GM23338 (cell line): ENCODE measurements around the gene RBL2. TPM values are rescaled to one million over a fixed set of nuclear protein-coding genes. Genes with fewer than 3 reads are reported as not detected.

ENCODE experiments used
- ATAC-seq: fragments of 200-7000 bp; cut with Tn5 transposase; 3 replicates; pipeline ENCODE4 v1.9.1; 2020
- DNase-seq: peaks from one replicate; pipeline ENCODE4 v3.0.0-alpha.2; 2015; ENCODE audit warnings: low spot score
- H2AFZ ChIP-seq: fragments of 200-600 bp; sonication (generic); 2 replicates; pipeline ENCODE4 v1.8.0; 2016; ENCODE audit warnings: antibody characterized with exemption, mild to moderate bottlenecking, moderate library complexity
- H3F3A ChIP-seq: fragments of 200-600 bp; sonication (generic); replicated peaks from 2 replicates; pipeline ENCODE4 v1.8.0; 2017; ENCODE audit warnings: antibody characterized with exemption, mixed run types, low read depth
- H3K27ac ChIP-seq: fragments of 200-600 bp; sonication (generic); 2 replicates; pipeline ENCODE4 v1.6.1; 2016; ENCODE audit warnings: low read depth
- H3K27me3 ChIP-seq: fragments of 200-600 bp; sonication (generic); 2 replicates; pipeline ENCODE4 v1.8.0; 2016; ENCODE audit warnings: mild to moderate bottlenecking, mixed run types, moderate library complexity; ENCODE audit not compliant: insufficient read depth
- H3K36me3 ChIP-seq: fragments of 200-600 bp; sonication (generic); 2 replicates; pipeline ENCODE4 v1.8.0; 2016; ENCODE audit warnings: mild to moderate bottlenecking; ENCODE audit not compliant: insufficient read depth
- H3K4me1 ChIP-seq: fragments of 200-600 bp; sonication (generic); 2 replicates; pipeline ENCODE4 v1.8.0; 2016; ENCODE audit warnings: mild to moderate bottlenecking, moderate library complexity; ENCODE audit not compliant: insufficient read depth
- H3K4me2 ChIP-seq: fragments of 200-600 bp; sonication (generic); 2 replicates; pipeline ENCODE4 v1.7.1; 2017; ENCODE audit warnings: mixed run types
- H3K4me3 ChIP-seq: fragments of 200-600 bp; sonication (generic); 2 replicates; pipeline ENCODE4 v1.6.1; 2016; ENCODE audit warnings: mixed run types
- H3K79me2 ChIP-seq: fragments of 200-600 bp; sonication (generic); replicated peaks from 2 replicates; pipeline ENCODE4 v1.8.0; 2017; ENCODE audit warnings: mild to moderate bottlenecking; ENCODE audit not compliant: insufficient read depth
- H3K9me2 ChIP-seq: fragments of 200-600 bp; sonication (generic); 2 replicates; pipeline ENCODE4 v1.8.0; 2017; ENCODE audit not compliant: insufficient read depth
- H4K20me1 ChIP-seq: fragments of 200-600 bp; sonication (generic); replicated peaks from 2 replicates; pipeline ENCODE4 v1.8.0; 2017; ENCODE audit warnings: mild to moderate bottlenecking; ENCODE audit not compliant: insufficient read depth
- H3K27ac Mint-ChIP-seq: 2 replicates; pipeline ENCODE4 v1.8.0; 2020; ENCODE audit warnings: inconsistent platforms, mild to moderate bottlenecking, moderate library complexity, mixed read lengths
- H3K27me3 Mint-ChIP-seq: 3 replicates; pipeline ENCODE4 v1.8.0; 2022; ENCODE audit warnings: low read depth, mild to moderate bottlenecking, moderate library complexity, mixed read lengths, inconsistent platforms; ENCODE audit not compliant: insufficient read depth, poor library complexity
- H3K36me3 Mint-ChIP-seq: 3 replicates; pipeline ENCODE4 v1.8.0; 2021; ENCODE audit warnings: low read depth, mild to moderate bottlenecking, inconsistent platforms, moderate library complexity, mixed read lengths
- H3K4me1 Mint-ChIP-seq: 3 replicates; pipeline ENCODE4 v1.8.0; 2020; ENCODE audit warnings: mild to moderate bottlenecking, inconsistent platforms, mixed read lengths
- H3K4me3 Mint-ChIP-seq: 3 replicates; pipeline ENCODE4 v1.8.0; 2021; ENCODE audit warnings: moderate library complexity, mild to moderate bottlenecking, inconsistent platforms, mixed read lengths
- H3K9me3 Mint-ChIP-seq: 3 replicates; pipeline ENCODE4 v1.8.0; 2020; ENCODE audit warnings: moderate library complexity, mild to moderate bottlenecking, inconsistent platforms, mixed read lengths
- CREB1 ChIP-seq: fragments of 250-450 bp; sonication (Bioruptor Pico); IDR thresholded peaks from 2 replicates; pipeline ENCODE4 v1.5.0; 2020; ENCODE audit warnings: low read depth, mild to moderate bottlenecking, moderate library complexity
- EZH2 ChIP-seq: fragments of 200-600 bp; sonication (generic); IDR thresholded peaks from one replicate; pipeline ENCODE4 v1.8.0; 2017; ENCODE audit warnings: antibody characterized with exemption, mild to moderate bottlenecking, low read depth; ENCODE audit not compliant: unreplicated experiment
- EZH2phosphoT487 ChIP-seq: fragments of 200-600 bp; sonication (generic); IDR thresholded peaks from one replicate; pipeline ENCODE4 v1.8.1; 2018; ENCODE audit warnings: antibody characterized with exemption; ENCODE audit not compliant: unreplicated experiment
- JUNB ChIP-seq: IDR thresholded peaks from one replicate; pipeline ENCODE4 v1.6.1; 2016; ENCODE audit warnings: antibody characterized with exemption; ENCODE audit not compliant: unreplicated experiment
- NANOG ChIP-seq: IDR thresholded peaks from 2 replicates; pipeline ENCODE4 v1.6.1; 2016; ENCODE audit warnings: antibody characterized with exemption, borderline replicate concordance
- POLR2AphosphoS5 ChIP-seq: IDR thresholded peaks from 2 replicates; pipeline ENCODE4 v1.6.1; 2016; ENCODE audit warnings: antibody characterized with exemption, low read depth
- STAT1 ChIP-seq: IDR thresholded peaks from one replicate; pipeline ENCODE4 v1.6.1; 2016; ENCODE audit warnings: antibody characterized with exemption; ENCODE audit not compliant: unreplicated experiment
- ZNF331 ChIP-seq: fragments of 250-450 bp; sonication (Bioruptor Pico); IDR thresholded peaks from 2 replicates; pipeline ENCODE4 v1.5.0; 2020; ENCODE audit warnings: low read depth, mild to moderate bottlenecking, moderate library complexity
- polyA plus RNA-seq: library from polyadenylated mRNA; unstranded; fragments of >200 nt; fragmentation: Nextera tagmentation; extraction: Ambion mirVana; gene quantifications from 2 replicates; pipeline ENCODE4 v1.2.1, GENCODE V29; 2016
- total RNA-seq: library from RNA; depleted of rRNA; stranded (reverse); fragments of >200 nt; shearing (Covaris generic); gene quantifications from 2 replicates; pipeline ENCODE4 v1.2.3, GENCODE V29; 2014
- TF ChIP-seq, protein P1 (sequence below): fragments of 250-450 bp; sonication (Bioruptor Pico); IDR thresholded peaks from 2 replicates; pipeline ENCODE4 v1.5.0; 2020; ENCODE audit warnings: mild to moderate bottlenecking, moderate library complexity
- TF ChIP-seq, protein P2 (sequence below): IDR thresholded peaks from 2 replicates; pipeline ENCODE4 v1.6.1; 2016; ENCODE audit warnings: antibody characterized with exemption
- TF ChIP-seq, protein P3 (sequence below), 2 experiments: fragments of 200-600 bp in 1 of 2; sonication (generic) in 1 of 2; conservative IDR thresholded peaks; 2 replicates each; pipeline versions ENCODE4 v1.5.1 to v1.6.1; 2016 to 2017; ENCODE audit warnings: antibody characterized with exemption in 2 of 2, low read depth in 2 of 2, mild to moderate bottlenecking in 2 of 2, moderate library complexity in 1 of 2

Gene RBL2
- total and polyA plus RNA-seq, 2 experiments from 2014 or later, result 15.4 to 43.3 TPM

DNA sequence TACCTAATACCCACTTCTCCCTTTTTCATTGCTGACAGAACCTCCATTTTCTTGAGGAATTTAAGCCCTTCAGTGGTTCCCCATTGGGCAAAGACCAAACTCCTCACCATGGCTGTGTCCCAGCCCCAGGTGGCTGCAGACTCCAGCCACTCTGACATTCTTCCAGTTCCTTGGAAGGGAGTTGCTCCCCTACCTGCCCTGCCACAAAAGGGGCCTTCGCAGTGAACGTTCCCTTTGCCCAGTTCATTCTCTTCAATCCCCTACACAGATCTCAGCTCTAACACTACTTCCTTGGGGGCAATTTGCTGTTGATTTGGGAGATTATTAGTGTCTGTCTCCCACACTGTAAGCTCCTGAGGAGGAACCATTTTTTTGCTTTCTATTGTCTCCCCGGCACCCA lies 72.0 kb downstream of the RBL2 start:
- no peak overlapping the region for H3K4me3 Mint-ChIP-seq
- Histone ChIP-seq H3K27me3 (no peaks in the 10 kb centered on the region), H3K4me1 (peaks cover 24% of the 10 kb centered on the region), H3K4me2 (no peak overlapping the region), H3K9me2 (peaks cover 11% of the 10 kb centered on the region), H3K4me3 (no peak overlapping the region), H3K36me3 (no peaks in the 10 kb centered on the region), H4K20me1 (peaks cover 6% of the 10 kb centered on the region), H3K79me2 (peaks cover 12% of the 10 kb centered on the region), H2AFZ (no peak overlapping the region), H3F3A (no peaks in the 10 kb centered on the region; the same call in 1 of the 2 replicates), H3K27ac (no peak overlapping the region)
- DNase-seq (no peak), ATAC-seq (no peak)
- no peak for TF ChIP-seq NANOG
- TF ChIP-seq EZH2phosphoT487, result no peak
- TF ChIP-seq CREB1, result no peak
- no peak for TF ChIP-seq STAT1
- no peaks in the 10 kb centered on the region; the same call in 2 of the 3 replicates for H3K9me3 Mint-ChIP-seq
- H3K27me3 Mint-ChIP-seq, result peaks cover 8% of the 10 kb centered on the region
- H3K4me1 Mint-ChIP-seq, result peaks cover 28% of the 10 kb centered on the region
- no peak overlapping the region for H3K27ac Mint-ChIP-seq
- H3K36me3 Mint-ChIP-seq, result no peaks in the 10 kb centered on the region; the same call in 2 of the 3 replicates

DNA sequence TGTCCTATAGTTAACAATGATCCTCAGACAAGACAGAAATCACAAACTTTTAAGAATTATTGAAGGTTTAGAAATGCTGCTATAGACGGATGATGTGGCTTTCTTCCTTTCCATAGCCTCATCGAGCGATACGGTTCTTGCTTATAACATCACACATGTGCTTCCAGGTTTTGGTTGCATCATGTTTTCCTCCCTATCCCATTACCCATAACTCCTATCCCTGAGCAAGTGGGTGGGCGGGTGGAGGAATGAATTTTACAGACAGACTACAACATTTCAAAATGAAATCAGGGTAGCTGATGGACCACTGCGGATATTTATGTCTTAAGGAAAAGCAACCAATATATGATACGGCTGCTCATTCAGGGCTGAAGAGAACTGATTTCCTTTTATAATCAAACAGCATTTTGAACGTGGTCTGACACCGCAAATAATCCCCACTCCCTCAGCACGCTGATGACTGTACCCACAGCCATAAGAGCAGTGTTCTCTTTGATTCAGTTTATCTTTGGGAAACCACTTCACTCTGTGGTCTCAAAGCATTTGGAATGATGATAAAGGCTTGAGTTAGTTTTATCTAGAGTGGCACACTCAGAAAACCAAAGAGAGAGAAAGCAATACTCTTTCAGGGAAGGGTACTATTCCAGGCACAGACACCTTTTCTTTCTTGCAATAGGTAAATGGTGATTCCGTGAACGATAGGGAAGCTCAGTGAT lies 73.4 kb downstream of the RBL2 start:
- peaks cover 15% of the 10 kb centered on the region for H3K4me1 ChIP-seq
- peaks cover 11% of the 10 kb centered on the region for H3K9me2 ChIP-seq
- Mint-ChIP-seq H3K36me3 (peaks cover under 1% of the 10 kb centered on the region; the same call in 2 of the 3 replicates), H3K9me3 (peaks cover 3% of the 10 kb centered on the region; the same call in 2 of the 3 replicates), H3K27ac (no peak overlapping the region), H3K4me1 (peaks cover 17% of the 10 kb centered on the region), H3K4me3 (no peak overlapping the region), H3K27me3 (peaks cover 8% of the 10 kb centered on the region)
- no peak overlapping the region for H3K4me3 ChIP-seq
- H3F3A ChIP-seq, result no peaks in the 10 kb centered on the region; the same call in 1 of the 2 replicates
- peak overlapping the region; percentile 78; the same call in 1 of the 2 replicates for H2AFZ ChIP-seq
- no peaks in the 10 kb centered on the region for H3K27me3 ChIP-seq
- DNase-seq (no peak), ATAC-seq (no peak)
- H3K36me3 ChIP-seq, result no peaks in the 10 kb centered on the region
- no peaks in the 10 kb centered on the region for H3K79me2 ChIP-seq
- no peaks in the 10 kb centered on the region for H4K20me1 ChIP-seq
- no peak overlapping the region for H3K27ac ChIP-seq
- no peak overlapping the region for H3K4me2 ChIP-seq
- TF ChIP-seq, protein P1, sequence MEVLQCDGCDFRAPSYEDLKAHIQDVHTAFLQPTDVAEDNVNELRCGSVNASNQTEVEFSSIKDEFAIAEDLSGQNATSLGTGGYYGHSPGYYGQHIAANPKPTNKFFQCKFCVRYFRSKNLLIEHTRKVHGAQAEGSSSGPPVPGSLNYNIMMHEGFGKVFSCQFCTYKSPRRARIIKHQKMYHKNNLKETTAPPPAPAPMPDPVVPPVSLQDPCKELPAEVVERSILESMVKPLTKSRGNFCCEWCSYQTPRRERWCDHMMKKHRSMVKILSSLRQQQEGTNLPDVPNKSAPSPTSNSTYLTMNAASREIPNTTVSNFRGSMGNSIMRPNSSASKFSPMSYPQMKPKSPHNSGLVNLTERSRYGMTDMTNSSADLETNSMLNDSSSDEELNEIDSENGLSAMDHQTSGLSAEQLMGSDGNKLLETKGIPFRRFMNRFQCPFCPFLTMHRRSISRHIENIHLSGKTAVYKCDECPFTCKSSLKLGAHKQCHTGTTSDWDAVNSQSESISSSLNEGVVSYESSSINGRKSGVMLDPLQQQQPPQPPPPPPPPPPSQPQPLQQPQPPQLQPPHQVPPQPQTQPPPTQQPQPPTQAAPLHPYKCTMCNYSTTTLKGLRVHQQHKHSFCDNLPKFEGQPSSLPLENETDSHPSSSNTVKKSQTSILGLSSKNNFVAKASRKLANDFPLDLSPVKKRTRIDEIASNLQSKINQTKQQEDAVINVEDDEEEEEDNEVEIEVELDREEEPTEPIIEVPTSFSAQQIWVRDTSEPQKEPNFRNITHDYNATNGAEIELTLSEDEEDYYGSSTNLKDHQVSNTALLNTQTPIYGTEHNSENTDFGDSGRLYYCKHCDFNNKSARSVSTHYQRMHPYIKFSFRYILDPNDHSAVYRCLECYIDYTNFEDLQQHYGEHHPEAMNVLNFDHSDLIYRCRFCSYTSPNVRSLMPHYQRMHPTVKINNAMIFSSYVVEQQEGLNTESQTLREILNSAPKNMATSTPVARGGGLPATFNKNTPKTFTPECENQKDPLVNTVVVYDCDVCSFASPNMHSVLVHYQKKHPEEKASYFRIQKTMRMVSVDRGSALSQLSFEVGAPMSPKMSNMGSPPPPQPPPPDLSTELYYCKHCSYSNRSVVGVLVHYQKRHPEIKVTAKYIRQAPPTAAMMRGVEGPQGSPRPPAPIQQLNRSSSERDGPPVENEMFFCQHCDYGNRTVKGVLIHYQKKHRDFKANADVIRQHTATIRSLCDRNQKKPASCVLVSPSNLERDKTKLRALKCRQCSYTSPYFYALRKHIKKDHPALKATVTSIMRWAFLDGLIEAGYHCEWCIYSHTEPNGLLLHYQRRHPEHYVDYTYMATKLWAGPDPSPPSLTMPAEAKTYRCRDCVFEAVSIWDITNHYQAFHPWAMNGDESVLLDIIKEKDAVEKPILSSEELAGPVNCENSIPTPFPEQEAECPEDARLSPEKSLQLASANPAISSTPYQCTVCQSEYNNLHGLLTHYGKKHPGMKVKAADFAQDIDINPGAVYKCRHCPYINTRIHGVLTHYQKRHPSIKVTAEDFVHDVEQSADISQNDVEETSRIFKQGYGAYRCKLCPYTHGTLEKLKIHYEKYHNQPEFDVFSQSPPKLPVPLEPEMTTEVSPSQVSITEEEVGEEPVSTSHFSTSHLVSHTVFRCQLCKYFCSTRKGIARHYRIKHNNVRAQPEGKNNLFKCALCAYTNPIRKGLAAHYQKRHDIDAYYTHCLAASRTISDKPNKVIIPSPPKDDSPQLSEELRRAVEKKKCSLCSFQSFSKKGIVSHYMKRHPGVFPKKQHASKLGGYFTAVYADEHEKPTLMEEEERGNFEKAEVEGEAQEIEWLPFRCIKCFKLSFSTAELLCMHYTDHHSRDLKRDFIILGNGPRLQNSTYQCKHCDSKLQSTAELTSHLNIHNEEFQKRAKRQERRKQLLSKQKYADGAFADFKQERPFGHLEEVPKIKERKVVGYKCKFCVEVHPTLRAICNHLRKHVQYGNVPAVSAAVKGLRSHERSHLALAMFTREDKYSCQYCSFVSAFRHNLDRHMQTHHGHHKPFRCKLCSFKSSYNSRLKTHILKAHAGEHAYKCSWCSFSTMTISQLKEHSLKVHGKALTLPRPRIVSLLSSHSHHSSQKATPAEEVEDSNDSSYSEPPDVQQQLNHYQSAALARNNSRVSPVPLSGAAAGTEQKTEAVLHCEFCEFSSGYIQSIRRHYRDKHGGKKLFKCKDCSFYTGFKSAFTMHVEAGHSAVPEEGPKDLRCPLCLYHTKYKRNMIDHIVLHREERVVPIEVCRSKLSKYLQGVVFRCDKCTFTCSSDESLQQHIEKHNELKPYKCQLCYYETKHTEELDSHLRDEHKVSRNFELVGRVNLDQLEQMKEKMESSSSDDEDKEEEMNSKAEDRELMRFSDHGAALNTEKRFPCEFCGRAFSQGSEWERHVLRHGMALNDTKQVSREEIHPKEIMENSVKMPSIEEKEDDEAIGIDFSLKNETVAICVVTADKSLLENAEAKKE (CRISPR knock-in tag), result no peak
- no peak for TF ChIP-seq ZNF331 (CRISPR knock-in tag)
- TF ChIP-seq, protein P2, sequence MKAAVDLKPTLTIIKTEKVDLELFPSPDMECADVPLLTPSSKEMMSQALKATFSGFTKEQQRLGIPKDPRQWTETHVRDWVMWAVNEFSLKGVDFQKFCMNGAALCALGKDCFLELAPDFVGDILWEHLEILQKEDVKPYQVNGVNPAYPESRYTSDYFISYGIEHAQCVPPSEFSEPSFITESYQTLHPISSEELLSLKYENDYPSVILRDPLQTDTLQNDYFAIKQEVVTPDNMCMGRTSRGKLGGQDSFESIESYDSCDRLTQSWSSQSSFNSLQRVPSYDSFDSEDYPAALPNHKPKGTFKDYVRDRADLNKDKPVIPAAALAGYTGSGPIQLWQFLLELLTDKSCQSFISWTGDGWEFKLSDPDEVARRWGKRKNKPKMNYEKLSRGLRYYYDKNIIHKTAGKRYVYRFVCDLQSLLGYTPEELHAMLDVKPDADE, result no peak
- TF ChIP-seq, protein P3, sequence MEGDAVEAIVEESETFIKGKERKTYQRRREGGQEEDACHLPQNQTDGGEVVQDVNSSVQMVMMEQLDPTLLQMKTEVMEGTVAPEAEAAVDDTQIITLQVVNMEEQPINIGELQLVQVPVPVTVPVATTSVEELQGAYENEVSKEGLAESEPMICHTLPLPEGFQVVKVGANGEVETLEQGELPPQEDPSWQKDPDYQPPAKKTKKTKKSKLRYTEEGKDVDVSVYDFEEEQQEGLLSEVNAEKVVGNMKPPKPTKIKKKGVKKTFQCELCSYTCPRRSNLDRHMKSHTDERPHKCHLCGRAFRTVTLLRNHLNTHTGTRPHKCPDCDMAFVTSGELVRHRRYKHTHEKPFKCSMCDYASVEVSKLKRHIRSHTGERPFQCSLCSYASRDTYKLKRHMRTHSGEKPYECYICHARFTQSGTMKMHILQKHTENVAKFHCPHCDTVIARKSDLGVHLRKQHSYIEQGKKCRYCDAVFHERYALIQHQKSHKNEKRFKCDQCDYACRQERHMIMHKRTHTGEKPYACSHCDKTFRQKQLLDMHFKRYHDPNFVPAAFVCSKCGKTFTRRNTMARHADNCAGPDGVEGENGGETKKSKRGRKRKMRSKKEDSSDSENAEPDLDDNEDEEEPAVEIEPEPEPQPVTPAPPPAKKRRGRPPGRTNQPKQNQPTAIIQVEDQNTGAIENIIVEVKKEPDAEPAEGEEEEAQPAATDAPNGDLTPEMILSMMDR (conservative IDR thresholded peaks at IDR 0.05; ENCODE audit: low read depth in 2 of 2), result no peak
- TF ChIP-seq CREB1, result no peak
- TF ChIP-seq JUNB, result no peak
- TF ChIP-seq EZH2, result no peak
- no peak for TF ChIP-seq POLR2AphosphoS5
- TF ChIP-seq STAT1, result no peak
- no peak for TF ChIP-seq NANOG
